ENCODE results near the gene AHDC1. TPM values are rescaled to one million over a fixed set of nuclear protein-coding genes. Genes with fewer than 3 reads are reported as not detected.

AHDC1 gene
- total RNA-seq, 1 donor: 14.6 TPM

DNA sequence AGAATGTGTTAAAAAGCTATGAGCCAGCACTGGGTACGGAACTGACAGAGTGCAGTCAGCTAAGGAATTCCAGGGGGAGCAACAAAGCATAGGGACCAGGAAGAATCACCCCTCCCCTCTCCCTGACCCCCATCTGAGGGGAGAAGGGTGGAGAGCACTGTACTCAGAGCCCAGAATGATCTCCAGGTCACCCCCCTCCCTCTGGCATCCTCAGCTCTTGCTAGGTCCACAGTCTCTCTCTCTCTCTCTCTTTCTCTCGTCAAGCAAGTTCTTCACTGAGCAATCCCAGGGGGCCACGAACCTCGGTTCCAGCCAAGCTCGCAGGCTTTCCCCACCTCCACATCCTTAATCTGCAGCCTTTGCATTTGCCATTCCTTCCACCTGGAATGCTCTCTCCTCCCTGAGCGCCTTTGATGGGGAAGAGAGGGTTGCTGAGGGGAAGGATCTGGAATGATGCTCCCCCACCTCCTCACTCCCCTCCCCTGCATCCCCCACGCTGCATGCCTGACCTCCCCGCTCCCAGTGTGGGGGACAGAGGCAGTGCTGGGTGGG is 107.3 kb downstream of the AHDC1 start:
- TF ChIP-seq, protein P1, sequence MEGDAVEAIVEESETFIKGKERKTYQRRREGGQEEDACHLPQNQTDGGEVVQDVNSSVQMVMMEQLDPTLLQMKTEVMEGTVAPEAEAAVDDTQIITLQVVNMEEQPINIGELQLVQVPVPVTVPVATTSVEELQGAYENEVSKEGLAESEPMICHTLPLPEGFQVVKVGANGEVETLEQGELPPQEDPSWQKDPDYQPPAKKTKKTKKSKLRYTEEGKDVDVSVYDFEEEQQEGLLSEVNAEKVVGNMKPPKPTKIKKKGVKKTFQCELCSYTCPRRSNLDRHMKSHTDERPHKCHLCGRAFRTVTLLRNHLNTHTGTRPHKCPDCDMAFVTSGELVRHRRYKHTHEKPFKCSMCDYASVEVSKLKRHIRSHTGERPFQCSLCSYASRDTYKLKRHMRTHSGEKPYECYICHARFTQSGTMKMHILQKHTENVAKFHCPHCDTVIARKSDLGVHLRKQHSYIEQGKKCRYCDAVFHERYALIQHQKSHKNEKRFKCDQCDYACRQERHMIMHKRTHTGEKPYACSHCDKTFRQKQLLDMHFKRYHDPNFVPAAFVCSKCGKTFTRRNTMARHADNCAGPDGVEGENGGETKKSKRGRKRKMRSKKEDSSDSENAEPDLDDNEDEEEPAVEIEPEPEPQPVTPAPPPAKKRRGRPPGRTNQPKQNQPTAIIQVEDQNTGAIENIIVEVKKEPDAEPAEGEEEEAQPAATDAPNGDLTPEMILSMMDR (IDR thresholded peaks at IDR 0.05; ENCODE audit: insufficient read depth, low read length): peak; percentile 75
- H3K4me3 ChIP-seq (ENCODE audit: low read depth, low read length): peak overlapping the region; percentile 22
- peak; percentile 83 for DNase-seq (ENCODE audit: low read depth)

DNA sequence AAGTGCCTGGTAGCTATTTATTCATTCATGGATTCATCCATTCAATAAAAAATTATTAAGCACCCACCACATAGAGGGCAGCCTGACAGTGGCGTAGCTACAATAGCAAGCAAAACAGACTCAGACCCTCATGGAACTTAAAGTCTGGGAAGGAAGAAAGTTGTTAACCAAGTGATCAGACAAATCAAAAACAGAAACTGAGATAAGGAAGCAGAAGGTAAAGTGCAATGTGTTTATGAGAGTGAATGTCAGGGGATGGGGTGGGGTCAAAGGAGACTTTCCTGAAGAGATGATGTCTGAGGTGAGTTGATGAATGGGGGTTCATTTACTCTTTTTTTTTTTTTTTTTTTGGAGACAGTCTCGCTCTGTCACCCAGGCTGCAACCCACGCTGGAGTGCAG is 111.1 kb downstream of the AHDC1 start:
- H3K4me3 ChIP-seq (ENCODE audit: low read depth, low read length): no peak overlapping the region
- DNase-seq (ENCODE audit: low read depth): no peak
- TF ChIP-seq, protein P1 (IDR thresholded peaks at IDR 0.05; ENCODE audit: insufficient read depth, low read length): no peak

DNA sequence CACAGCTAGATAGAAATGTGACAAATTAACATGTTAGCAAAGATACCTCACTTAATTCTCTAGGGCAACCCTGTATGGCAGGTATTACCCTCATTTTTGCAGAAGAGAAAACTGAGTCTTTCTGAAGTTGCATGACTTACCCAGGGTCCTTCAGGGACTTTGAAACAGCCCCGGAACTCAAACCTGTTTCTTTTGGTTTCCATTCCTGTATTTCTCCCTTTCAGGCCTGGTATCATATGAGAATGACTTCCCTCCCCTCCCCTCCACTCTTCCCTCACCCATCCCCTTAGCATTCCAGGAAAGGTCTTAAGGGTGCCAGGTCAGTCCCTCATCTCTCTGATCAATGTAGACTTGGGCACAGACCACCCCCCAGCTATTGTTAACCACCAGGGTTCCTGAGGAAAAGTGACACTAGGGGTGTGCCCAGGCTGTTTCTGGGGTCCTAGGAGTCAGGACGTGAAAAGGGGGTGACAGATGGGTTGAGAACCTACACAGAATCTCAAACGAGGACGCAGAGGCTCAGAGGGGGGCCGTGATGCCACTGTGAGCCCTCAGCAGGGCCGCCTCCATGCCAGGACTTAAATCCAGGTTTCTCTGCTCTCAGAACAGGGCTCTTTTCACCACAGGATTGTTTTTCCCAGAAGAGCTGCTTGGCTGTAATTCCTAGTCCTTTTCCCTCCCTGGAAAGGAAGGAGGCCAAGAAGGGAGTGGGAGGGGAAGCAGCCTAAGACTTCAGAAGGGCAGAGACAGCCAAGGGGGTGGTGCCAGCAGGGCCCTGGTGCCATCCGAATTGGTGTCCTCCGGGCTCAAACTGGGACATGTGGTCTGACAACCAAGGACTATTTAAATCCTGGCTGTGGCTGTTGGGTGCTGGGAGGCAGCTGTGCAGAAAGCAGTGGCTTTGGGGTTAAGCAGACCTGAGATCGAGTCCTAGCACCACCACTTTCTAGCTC is 111.9 kb downstream of the AHDC1 start:
- H3K4me3 ChIP-seq (ENCODE audit: low read depth, low read length): no peak overlapping the region
- TF ChIP-seq, protein P1 (IDR thresholded peaks at IDR 0.05; ENCODE audit: insufficient read depth, low read length): no peak
- peak; percentile 74 for DNase-seq (ENCODE audit: low read depth)

DNA sequence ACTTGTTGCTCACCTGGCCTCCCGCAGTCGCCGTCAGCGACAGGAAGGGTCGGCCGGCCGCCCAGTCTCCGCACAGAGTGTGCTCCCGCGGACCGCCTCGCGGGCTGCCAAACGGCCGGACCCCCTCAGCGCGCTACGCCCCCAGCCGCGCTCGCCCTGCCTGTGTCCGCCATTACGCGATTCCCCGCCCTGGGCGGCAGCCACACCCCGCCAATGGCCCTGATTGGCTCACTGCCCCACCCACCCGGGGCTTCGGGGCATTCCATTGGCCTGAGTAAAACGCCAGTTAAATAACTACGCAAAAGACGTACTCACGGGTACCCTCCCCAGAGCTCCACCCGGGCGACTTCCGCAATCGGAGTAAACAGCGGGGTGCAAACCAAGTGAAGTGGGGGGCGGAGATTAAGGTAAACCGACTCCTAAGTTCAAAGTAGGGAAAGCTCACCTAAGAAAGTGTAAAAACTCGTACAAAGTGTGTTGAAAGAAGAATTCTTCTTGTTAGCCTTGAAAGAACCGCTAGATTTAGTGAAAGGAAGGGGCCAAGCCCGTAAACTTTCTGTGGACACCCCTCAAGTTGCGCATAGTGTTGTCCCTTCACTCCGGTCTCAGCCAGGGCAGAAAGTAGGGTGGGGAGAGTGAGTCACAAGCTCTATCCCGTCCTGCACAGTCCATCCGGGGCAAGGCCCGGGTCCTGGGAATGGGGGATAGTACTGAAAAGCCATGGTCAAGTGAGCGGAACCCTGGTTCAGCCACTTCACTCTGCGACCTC is 113.8 kb downstream of the AHDC1 start, which contains the start of gene WASF2:
Gene WASF2 (minus strand): TSS at position 195 of the 769 bp plus-strand sequence. CDS start 61,277 bp downstream, outside the sequence.
- TF ChIP-seq, protein P1 (IDR thresholded peaks at IDR 0.05; ENCODE audit: insufficient read depth, low read length): no peak
- peak; percentile 98 for DNase-seq (ENCODE audit: low read depth)
- H3K4me3 ChIP-seq (ENCODE audit: low read depth, low read length): peak within 1 kb of the TSS; percentile 99

DNA sequence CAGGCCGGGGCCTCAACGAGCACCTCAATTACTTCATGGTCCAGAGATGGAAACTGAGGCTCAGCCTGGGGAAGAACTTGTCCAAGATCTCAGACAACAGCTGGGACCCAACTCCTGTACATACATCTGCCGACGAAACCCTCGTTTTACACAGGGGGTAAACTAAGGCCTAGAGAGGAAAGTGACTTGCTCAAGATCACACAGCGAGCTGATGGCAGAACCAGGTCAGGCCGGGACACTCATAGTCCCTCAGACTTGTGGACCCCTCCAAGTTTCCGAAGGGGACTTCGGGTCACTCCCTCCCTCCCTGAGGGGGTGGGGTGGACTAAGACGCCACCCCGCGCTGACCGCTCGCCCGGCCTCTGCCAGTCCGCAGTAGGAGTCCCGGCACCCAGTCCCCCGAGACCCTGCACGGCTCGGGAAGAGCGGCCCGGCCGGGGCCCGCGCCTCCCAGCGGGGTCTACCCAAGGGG is 114.4 kb downstream of the AHDC1 start:
- H3K4me3 ChIP-seq (ENCODE audit: low read depth, low read length): peak overlapping the region; percentile 99
- peak; percentile 53 for DNase-seq (ENCODE audit: low read depth)
- TF ChIP-seq, protein P1 (IDR thresholded peaks at IDR 0.05; ENCODE audit: insufficient read depth, low read length): no peak

Data from fibroblast of the aortic adventitia (primary cell).